Transverse colon (tissue), 4 donors: ENCODE data around the gene APOD. TPM values are rescaled to one million over a fixed set of nuclear protein-coding genes. Genes with fewer than 3 reads are reported as not detected.

Experiments used
- DNase-seq: peaks from one replicate; pipeline ENCODE4 v3.0.0-alpha.2; 2019
- H3K27ac ChIP-seq, 4 donors: fragments of 200-600 bp; sonication (generic); 2 replicates each; pipeline ENCODE4 v1.5.1; 2016 to 2018; ENCODE audit warnings: inconsistent platforms in 4 of 4
- H3K27me3 ChIP-seq: fragments of 200-600 bp; sonication (generic); 2 replicates; pipeline ENCODE4 v1.5.1; 2017; ENCODE audit warnings: inconsistent platforms
- H3K36me3 ChIP-seq, 4 donors: fragments of 200-600 bp; sonication (generic); 2 replicates each; pipeline ENCODE4 v1.5.1; 2017 to 2019; ENCODE audit warnings: inconsistent platforms in 4 of 4
- H3K4me1 ChIP-seq, 4 donors: fragments of 200-600 bp; sonication (generic); 2 replicates each; pipeline ENCODE4 v1.5.1; 2017 to 2020; ENCODE audit warnings: inconsistent platforms in 4 of 4
- H3K4me3 ChIP-seq, 4 donors: fragments of 200-600 bp; sonication (generic); 1 replicate in 1 of 4; 2 replicates in 3 of 4; pipeline versions ENCODE4 v1.5.1 to v1.6.1; 2017 to 2019; ENCODE audit warnings: inconsistent platforms in 4 of 4
- H3K9me3 ChIP-seq, 2 donors: fragments of 200-600 bp; sonication (generic); 2 replicates each; pipeline ENCODE4 v1.5.1; 2017 to 2019; ENCODE audit warnings: inconsistent platforms in 2 of 2
- EP300 ChIP-seq: sonication (generic); formaldehyde crosslinking; IDR thresholded peaks from one replicate; pipeline ENCODE4 v1.6.1; 2017; ENCODE audit warnings: antibody characterized with exemption, low read depth
- POLR2A ChIP-seq: fragments of 450-650 bp; IDR thresholded peaks from one replicate; pipeline ENCODE4 v1.6.1; 2016; ENCODE audit warnings: antibody characterized with exemption, mild to moderate bottlenecking, moderate library complexity
- POLR2AphosphoS5 ChIP-seq, 3 donors: sonication (generic); formaldehyde crosslinking; IDR thresholded peaks; one replicate each; pipeline ENCODE4 v1.6.1; 2016; ENCODE audit warnings: antibody characterized with exemption in 3 of 3
- WGBS, 2 donors: methylation state at CpG; one replicate each; pipeline ENCODE4 v1.1.5; 2018; ENCODE audit warnings: low coverage in 1 of 2; 5-methylcytosine and 5-hydroxymethylcytosine counted together
- in situ Hi-C, 4 donors: fragments of 200-750 bp; cut with MboI; loops; one replicate each; pipeline versions ENCODE4 v1.15.0 to v1.15.1; 2017; ENCODE audit warnings: low sequenced_read_pairs in 3 of 4, low pct_ligation_motif_present in 1 of 4, low pct_unique_long_range_greater_than_20kb in 1 of 4
- intact Hi-C: fragments of 100-400 bp; cut with DNase I; formaldehyde crosslinking; loops from one replicate; pipeline ENCODE4 v1.15.1; 2023; ENCODE audit warnings: low total_unique reads
- total RNA-seq, 4 donors: library from RNA; depleted of rRNA; stranded (reverse); fragments of >200 nt; gene quantifications; one replicate each; pipeline ENCODE4 v1.1.0, GENCODE V29; 2016
- TF ChIP-seq, protein P1 (sequence below), 5 experiments: fragments of 200-600 bp in 3 of 5; fragments of 450-650 bp in 2 of 5; sonication (generic) in 3 of 5; IDR thresholded peaks; 1 replicate in 2 of 5; 2 replicates in 3 of 5; pipeline ENCODE4 v1.5.1; 2016 to 2017; ENCODE audit warnings: antibody characterized with exemption in 5 of 5, inconsistent platforms in 3 of 5, mild to moderate bottlenecking in 2 of 5, moderate library complexity in 1 of 5

The APOD gene
- total RNA-seq, 4 donors from 2014 or later, result 3.4 to 118 (median 46.1) TPM

- in situ Hi-C loops, result loop anchor here in 3 of 4 donors (25.0 kb wide), 2 partner anchors 861 to 886 kb away; partner anchors contain the start of genes FAM43A (in 2 of the 3) and LSG1 (in 1 of the 3)
- Histone ChIP-seq H3K36me3 (no peaks in the 10 kb centered on the region), H3K4me3 (no peak overlapping the region), H3K9me3 (no peaks in the 10 kb centered on the region), H3K27ac (peak overlapping the region; percentile 26 to 71 (median 61)), H3K4me1 (peaks cover 17 to 69% (median 44%) of the 10 kb centered on the region in 4 donors), H3K27me3 (no peaks in the 10 kb centered on the region)
- DNase-seq, result no peak
- intact Hi-C loops, result loop anchor here (10.0 kb wide), 1 partner anchor 863 kb away; the partner anchor contains the start of gene FAM43A
- TF ChIP-seq POLR2AphosphoS5 (IDR thresholded peaks at IDR 0.05), result no peak
- TF ChIP-seq, protein P1, sequence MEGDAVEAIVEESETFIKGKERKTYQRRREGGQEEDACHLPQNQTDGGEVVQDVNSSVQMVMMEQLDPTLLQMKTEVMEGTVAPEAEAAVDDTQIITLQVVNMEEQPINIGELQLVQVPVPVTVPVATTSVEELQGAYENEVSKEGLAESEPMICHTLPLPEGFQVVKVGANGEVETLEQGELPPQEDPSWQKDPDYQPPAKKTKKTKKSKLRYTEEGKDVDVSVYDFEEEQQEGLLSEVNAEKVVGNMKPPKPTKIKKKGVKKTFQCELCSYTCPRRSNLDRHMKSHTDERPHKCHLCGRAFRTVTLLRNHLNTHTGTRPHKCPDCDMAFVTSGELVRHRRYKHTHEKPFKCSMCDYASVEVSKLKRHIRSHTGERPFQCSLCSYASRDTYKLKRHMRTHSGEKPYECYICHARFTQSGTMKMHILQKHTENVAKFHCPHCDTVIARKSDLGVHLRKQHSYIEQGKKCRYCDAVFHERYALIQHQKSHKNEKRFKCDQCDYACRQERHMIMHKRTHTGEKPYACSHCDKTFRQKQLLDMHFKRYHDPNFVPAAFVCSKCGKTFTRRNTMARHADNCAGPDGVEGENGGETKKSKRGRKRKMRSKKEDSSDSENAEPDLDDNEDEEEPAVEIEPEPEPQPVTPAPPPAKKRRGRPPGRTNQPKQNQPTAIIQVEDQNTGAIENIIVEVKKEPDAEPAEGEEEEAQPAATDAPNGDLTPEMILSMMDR (IDR thresholded peaks at IDR 0.05), result no peak
- no peak for TF ChIP-seq POLR2A
- TF ChIP-seq EP300, result no peak
- WGBS, 2 donors, result 46 to 55% methylated on average over 6 to 8 of the region's 8 CpGs
These were observed 35.7 kb downstream of the APOD start for GRCh38 chr3:195548006-195548405.

GRCh38 chr3:195546130-195546560, 37.6 kb downstream of the APOD start:
- 29 to 36% methylated on average over 2 to 4 of the region's 4 CpGs for WGBS, 2 donors
- peaks cover 17 to 70% (median 48%) of the 10 kb centered on the region in 4 donors for H3K4me1 ChIP-seq

DNA sequence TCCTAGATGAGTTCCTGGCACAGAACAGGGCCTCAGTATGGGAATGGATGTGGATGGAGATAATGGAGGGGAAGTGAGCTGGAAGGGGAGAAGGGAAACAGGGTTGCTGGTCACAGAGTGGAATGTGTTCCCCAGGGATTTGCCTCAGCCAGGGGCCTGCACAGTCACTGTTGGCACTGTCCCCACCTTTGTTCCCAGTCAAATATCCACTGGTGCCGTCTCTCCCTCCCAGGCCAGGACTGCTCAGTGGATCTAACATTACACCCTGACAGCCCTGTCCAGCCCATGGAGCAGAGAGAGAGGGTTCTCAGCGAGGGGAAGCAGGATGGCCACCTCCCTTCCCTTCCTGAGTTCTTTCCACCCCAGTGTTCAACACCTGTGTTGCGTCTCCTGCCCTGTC, 39.1 kb downstream of the APOD start:
- H3K27me3 ChIP-seq, result no peaks in the 10 kb centered on the region
- in situ Hi-C loops, result loop anchor here in 3 of 4 donors (25.0 kb wide), 2 partner anchors 857 to 882 kb away; partner anchors contain the start of genes FAM43A (in 2 of the 3) and LSG1 (in 1 of the 3)
- H3K27ac ChIP-seq, result peak overlapping the region in 2 of 4 donors; percentile 3 to 94
- intact Hi-C loops, result loop anchor here (5.0 to 10.0 kb wide), 2 partner anchors 102 to 860 kb away; partner anchors contain the start of genes ACAP2 and FAM43A
- peaks cover 21 to 69% (median 51%) of the 10 kb centered on the region in 4 donors for H3K4me1 ChIP-seq
- 97% methylated on average over 3 of the region's 3 CpGs; no CpG with 5 or more reads in 1 of the 2 donors for WGBS, 2 donors
- H3K9me3 ChIP-seq, result no peaks in the 10 kb centered on the region
- no peak overlapping the region for H3K4me3 ChIP-seq
- no peaks in the 10 kb centered on the region for H3K36me3 ChIP-seq
- no peak for DNase-seq
- TF ChIP-seq POLR2A, result no peak

More at GRCh38 chr3:195546130-195546560, 37.6 kb downstream of the APOD start:
- Histone ChIP-seq H3K9me3 (no peaks in the 10 kb centered on the region), H3K4me3 (no peak overlapping the region), H3K27me3 (no peaks in the 10 kb centered on the region), H3K27ac (peak overlapping the region; percentile 40 to 71 (median 62)), H3K36me3 (no peaks in the 10 kb centered on the region)
- intact Hi-C loops (loop anchor here (10.0 kb wide), 1 partner anchor 861 kb away; the partner anchor contains the start of gene FAM43A), in situ Hi-C loops (loop anchor here in 3 of 4 donors (25.0 kb wide), 2 partner anchors 859 to 884 kb away; partner anchors contain the start of genes FAM43A (in 2 of the 3) and LSG1 (in 1 of the 3))
- DNase-seq, result peak; percentile 26
- TF ChIP-seq, protein P1 (IDR thresholded peaks at IDR 0.05), result no peak
- TF ChIP-seq POLR2AphosphoS5 (IDR thresholded peaks at IDR 0.05), result no peak
- no peak for TF ChIP-seq POLR2A
- TF ChIP-seq EP300, result no peak

- 85 to 93% methylated on average over 3 to 4 of the region's 4 CpGs for WGBS, 2 donors
- TF ChIP-seq EP300, result no peak
- TF ChIP-seq POLR2AphosphoS5 (IDR thresholded peaks at IDR 0.05), result no peak
- no peak for TF ChIP-seq POLR2A
- TF ChIP-seq, protein P1 (IDR thresholded peaks at IDR 0.05), result no peak
- in situ Hi-C loops, result loop anchor here in 3 of 4 donors (25.0 kb wide), 2 partner anchors 857 to 882 kb away; partner anchors contain the start of genes FAM43A (in 2 of the 3) and LSG1 (in 1 of the 3)
These were observed 39.6 kb downstream of the APOD start for GRCh38 chr3:195544230-195544536.

More at GRCh38 chr3:195544230-195544536, 39.6 kb downstream of the APOD start:
- peaks cover 21 to 68% (median 48%) of the 10 kb centered on the region in 4 donors for H3K4me1 ChIP-seq
- H3K9me3 ChIP-seq, result no peaks in the 10 kb centered on the region
- peak overlapping the region in 3 of 4 donors; percentile 94 to 96 (median 95) for H3K27ac ChIP-seq
- intact Hi-C loops, result loop anchor here (5.0 to 10.0 kb wide), 2 partner anchors 102 to 859 kb away; partner anchors contain the start of genes ACAP2 and FAM43A
- no peaks in the 10 kb centered on the region for H3K27me3 ChIP-seq
- no peaks in the 10 kb centered on the region for H3K36me3 ChIP-seq
- no peak overlapping the region for H3K4me3 ChIP-seq
- no peak for DNase-seq
